Effector CD8-positive, alpha-beta T cell (primary cell): ENCODE results near the gene LPP.

ENCODE experiments used
- DNase-seq: peaks from one replicate; lab custom pipeline; 2025; lab: John Stamatoyannopoulos, UW

Gene LPP

DNA sequence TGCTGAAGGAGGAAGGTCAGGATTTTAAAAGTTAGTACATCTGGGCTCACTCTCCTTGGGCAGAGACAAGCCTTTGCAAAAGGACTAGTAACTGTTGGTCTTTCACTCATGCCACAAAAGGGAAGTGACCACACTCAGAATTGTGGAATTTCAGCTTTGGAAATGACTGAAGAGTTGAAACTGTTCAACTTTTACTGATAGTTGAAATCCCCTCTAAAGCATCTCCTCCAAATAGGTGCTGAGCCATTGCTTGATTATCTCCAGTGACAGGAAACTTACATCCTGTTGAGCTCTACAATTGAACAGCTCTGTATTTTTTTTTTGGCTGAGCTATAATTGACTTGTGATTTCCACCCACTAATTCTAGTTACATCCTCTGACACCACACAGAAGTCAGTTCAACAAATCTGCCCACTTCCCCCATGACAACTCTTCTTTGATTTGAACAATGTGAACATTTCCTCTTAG is 763.0 kb downstream of the LPP start:
- DNase-seq = no peak

DNA sequence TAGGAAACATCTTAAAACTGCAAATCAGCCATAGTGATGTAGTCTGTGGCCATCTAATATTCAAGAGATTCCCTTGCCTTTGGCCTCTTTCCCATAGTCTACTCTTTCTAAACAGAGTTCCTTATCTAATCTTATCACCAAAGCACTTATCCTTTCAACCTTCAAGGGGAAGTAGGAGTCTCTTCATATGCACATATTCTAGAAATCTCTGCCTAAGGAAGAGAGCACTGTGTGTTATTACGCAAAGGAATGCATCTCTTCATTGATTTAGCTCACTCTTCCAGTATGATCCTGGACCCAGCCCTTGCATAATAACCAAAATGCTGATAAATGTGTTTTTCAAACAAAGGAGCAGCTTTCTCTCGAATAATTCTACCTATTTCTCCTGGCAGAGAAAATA is 764.1 kb downstream of the LPP start:
- no peak for DNase-seq

DNA sequence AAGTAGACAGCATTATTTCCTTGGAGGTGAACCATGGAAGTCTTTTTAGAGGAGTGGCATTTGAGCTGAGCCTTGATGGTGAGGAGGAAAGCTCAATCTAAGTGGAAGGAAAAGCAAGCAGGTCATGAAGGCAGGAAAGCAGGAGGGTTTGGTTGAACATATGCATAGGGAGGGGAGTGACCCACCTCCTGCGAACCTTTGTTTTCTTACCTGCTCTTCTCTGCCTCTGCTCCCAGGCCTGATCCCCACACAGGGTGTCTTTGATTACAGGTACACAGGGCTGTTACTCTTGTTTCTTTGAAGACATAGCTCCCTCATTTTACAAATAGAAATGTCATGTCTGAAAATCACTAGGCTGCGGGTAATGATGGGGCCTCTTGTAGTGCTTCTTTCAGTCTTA is 769.7 kb downstream of the LPP start:
- DNase-seq = no peak

DNA sequence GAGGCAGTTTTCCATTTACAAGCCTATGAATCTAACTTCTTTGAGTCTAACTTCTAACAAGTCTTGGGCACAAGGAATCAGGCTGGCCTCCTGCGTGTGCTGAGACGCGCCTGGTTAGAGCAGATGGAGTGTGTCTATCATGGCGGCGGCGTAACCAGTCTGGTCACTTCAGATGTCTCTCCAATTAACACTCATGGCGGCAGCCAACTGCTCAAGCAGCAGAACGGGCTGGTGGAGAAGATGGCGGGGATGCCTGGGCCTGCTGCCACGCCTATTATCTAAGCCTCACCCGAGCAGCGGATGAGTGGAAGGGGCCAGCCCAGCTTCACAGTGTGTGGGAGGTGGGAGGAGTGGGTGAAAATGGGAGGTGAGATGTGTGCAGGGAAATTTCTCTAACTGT is 771.4 kb downstream of the LPP start:
- DNase-seq = no peak

DNA sequence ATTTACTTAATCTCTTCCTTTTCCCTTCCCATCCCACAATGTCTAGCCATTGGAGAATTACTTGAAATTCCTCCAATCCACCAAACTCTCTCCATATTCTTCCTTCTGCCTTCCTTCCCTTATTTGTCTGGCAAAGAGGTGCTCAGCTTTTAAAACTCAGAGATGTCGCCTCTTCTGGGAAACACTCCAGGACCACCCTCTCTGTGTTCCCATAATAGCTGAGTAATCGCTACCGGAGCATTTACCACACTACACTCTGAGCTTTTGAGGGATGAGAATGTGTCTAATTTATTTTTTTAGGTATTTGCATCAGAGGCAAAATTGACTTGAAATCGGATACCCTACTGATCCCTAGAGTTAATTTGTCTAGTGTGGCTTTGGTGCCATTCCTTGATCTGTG is 772.2 kb downstream of the LPP start:
- no peak for DNase-seq

DNA sequence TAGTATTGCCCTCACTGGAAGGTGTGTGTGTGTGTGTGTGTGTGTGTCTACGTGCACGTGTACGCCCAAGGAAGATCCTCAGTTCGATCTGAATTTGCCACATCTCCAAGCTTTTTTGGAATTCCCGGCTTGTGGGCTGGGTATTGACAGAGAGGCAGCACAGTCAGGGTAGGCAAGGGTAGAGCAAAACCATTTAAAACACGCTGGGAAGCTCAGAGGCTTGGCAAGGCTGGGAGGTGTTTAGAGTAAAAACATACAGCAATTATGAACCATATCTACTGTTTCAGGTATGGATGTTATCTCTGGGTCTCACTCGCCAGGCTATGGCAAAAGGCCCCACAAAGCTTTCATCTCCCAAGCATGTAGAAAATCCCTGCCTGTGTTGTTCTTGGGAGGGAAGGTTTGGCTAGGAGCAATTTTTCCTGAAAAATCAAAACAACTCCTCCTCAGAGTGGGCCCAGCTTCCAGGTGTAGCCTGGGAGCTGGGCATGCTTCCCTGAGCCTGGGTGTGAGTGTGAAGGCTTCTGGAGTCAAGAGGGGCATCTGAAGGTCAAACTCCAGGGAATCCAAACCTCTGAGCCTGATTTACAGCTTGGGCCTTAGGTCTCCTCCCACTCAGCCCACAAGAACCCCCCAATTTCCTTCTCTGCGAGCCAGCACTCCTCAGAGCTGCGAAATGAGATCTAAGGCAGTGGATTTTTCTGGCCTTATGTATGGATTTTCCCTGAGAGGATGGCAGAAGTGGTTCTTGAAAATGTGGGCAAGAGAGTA is 773.0 kb downstream of the LPP start:
- DNase-seq = no peak

DNA sequence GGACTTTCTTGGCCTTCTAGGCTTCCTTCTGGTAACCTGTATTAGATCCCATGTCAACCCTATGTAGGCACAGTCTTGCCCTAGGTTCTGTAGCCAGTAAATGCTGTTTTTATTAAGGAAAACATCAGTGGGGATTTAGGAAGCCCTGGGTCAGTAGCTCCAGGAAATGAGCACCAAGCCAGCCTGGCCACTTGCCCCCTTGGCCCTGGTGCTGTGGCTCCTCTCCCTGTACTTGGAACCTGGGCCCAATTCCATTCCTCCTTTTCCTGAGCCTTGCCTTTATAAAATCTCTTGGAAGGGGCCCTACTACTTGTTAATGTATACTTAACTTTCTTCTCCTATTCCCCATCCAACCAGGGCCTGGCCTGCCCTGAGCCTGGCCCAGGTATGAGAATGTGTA is 774.0 kb downstream of the LPP start:
- DNase-seq = no peak

DNA sequence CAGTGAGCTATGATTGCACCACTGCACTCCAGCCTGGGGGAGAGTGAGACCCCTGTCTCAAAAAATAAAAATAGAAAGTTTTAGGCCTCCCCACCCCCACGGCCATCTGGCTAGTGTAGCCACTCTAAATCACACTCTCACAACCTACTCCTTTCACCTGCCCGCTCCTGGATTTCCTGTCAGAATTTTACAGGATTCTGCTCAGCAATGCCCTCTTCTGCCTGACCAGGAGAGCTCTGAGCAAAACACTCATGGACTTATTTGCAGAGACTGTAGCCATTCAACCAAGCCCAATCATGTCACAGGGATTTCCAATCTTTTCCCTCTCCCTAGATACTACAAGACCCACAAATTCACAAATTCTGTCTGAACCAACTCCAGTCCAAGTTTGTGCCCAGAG is 775.2 kb downstream of the LPP start:
- DNase-seq = no peak

DNA sequence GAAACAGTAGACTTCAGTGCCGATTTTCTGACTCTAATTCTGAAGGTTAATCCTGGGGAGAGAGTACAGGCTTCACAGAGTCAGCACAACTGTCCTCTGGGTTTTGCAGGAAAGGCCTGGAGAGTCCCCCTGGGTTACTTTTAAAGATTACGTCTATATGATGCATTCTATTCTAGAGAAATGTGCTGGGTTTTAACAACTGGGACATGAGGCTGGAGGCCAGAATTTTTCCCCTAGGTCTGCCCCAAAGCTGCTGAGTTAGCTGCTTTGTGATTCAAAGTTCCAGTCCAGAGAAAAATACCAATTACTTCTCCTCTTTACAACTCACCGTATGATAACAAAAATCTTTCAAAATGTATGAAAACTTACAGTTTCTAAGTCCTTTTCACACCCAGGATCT is 777.1 kb downstream of the LPP start:
- no peak for DNase-seq

DNA sequence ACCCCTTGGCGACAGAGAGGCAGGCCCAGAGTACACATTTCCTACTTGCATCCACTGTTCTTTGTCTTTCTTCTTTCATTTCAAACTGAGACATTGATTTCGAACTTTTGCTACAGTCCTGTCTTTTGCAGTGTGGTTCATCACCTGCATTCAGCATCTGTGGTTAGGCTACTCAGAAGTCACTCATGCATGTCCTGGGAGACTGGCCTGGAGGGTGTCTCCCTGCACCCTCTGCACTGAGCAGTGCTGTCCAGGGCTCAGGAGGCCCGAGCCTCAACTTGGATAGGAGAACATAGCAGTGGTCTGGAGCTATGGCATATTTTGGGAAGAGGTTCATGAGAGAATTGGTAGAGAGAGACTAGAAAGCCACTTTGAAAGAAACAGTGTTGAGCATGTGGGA is 777.6 kb downstream of the LPP start:
- no peak for DNase-seq

DNA sequence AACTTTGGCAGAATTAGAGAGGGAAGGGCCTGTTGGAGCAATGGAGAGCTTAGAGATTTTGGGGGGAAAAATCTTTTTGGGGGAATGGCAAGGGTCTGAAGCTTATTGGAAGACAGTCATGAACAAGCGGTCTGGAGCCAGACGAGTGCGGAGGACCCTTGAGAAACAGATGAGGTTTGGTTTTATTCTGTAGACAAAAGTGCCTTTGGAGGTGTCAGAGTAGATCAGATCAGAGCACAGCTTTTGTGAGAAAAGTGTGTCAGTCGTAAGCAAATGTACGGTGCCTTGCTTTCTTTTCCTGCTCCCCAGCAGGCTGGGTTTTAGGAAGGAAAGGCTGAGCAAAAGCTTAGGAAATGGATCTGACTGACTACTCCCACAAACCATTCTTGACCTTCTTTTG is 781.0 kb downstream of the LPP start:
- DNase-seq = no peak

DNA sequence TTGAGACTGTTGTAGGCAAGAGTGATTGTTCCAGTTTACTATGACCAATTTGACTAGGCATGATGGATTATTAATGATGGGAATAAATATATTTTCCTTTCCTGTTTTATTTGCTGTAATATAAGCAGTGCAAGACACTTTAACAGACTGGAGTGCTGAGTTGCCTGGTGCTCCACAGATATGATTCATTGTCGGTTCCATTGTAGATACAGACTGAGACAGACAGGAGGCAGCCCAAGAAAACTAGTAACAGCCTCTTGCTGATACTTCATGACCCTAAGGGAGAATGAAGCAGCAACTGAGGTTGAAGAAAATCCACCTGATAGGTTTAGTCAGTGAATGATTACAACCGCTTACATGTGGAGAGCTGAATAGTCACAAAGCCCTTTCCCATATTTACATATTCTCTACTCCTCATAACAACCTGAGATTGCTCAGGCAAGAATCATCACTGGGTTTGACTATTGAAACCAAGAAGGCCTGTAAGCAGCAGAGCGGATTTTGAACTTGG is 782.7 kb downstream of the LPP start:
- DNase-seq = no peak

DNA sequence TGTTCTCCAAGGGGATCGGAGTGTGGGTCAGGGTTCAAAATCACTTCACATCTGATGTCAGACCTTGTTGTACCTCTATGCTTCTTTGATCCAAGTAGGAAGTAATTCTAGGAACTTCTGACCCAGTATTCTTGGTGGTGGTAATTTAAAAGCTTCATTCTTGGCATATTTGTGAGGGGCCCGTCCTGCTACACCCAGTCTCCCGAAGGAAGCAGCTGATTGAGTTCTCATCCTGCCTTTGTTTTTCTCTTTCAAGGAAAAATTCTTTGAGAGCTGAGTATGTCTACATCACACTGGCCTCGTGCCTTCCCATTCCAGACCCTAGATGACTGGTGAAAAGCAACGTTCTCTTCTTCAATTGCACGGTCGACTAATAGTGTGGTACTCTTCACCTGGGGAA is 783.4 kb downstream of the LPP start:
- no peak for DNase-seq

DNA sequence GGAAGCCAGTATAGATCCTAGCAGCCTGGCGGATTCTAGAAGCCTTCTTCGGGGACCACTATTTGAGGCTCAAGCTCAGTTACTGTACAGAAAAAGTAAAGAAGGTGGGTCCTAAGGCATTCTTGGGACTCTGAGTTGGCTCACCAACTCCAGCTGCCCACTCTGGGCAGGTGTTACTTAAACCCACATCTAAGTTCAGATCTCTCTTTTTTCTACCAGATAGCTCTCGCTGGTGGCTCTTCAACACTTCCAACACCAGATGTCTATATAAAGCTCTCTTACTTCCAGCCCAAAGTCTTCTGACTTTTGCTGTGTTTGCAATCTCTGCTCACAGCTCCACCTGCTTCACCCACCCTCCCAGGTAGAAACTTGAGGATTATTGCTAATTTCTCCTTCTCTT is 785.0 kb downstream of the LPP start:
- no peak for DNase-seq

DNA sequence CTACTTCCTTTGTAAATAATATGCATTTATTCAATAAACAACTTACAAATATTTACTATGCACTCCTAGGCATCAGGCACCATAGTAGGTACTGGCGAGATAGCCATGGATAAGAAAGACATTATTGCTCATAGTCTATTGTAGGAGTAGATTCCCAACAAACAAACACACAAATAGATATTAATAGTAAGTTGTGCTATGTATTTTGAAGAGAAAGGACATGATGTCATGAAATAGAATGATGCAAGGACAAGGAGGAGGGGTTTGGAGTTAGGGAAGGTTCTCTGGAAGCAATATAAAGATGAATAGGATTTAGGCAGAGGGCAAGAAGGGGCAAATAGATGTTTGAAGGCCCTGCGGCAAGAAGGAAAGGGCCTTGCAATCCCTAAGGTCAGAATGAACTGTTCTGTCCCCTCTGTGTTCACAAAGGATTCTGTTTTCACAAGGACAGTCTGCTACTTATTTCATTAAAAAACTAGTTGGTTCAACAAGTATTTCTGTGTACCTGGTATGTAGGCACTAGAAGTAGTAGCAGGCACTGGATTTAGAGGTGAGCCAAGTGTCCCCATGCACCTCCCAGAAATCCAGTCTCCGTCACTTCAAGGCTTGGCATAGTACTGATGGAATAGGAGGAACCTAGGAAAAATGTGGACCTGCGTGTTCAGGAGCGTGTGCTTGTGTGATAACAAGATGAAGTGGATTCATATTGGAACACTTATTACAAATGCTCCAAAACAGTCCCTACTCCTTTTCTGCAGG is 786.0 kb downstream of the LPP start:
- DNase-seq = no peak
